GM12878 (cell line): ENCODE data around the gene ZNF766. TPM values are rescaled to one million over a fixed set of nuclear protein-coding genes. Genes with fewer than 3 reads are reported as not detected.

Source experiments
- ATAC-seq: fragments of 200-7000 bp; cut with Tn5 transposase; 3 replicates; pipeline ENCODE4 v1.9.1; 2020; ENCODE audit warnings: mild to moderate bottlenecking, moderate library complexity
- BruUV-seq: library from RNA; stranded (reverse); fragments of 400-500 nt; replicated peaks from 2 replicates; lab custom pipeline; 2021; lab: Mats Ljungman, UMichigan
- CTCF ChIA-PET: fragments of 300-600 bp; sonication (Branson Sonifier 250); formaldehyde crosslinking; extraction: SDS; loops from one replicate; lab custom pipeline; 2021; ENCODE audit warnings: inconsistent platforms; lab: Yijun Ruan, JAX
- POLR2A ChIA-PET: fragments of 350-600 bp; formaldehyde crosslinking; extraction: SDS; loops from one replicate; lab custom pipeline; 2021; ENCODE audit warnings: inconsistent platforms; lab: Charles Lee
- RAD21 ChIA-PET: fragments of 300-600 bp; sonication (Branson Sonifier 250); formaldehyde crosslinking; loops from one replicate; lab custom pipeline; 2023; ENCODE audit warnings: antibody characterized with exemption; ENCODE audit not compliant: unreplicated experiment; lab: Charles Lee
- SMC1A ChIA-PET: fragments of 300-600 bp; sonication (Branson Sonifier 250); formaldehyde crosslinking; loops from one replicate; lab custom pipeline; 2023; ENCODE audit not compliant: unreplicated experiment, uncharacterized antibody; lab: Charles Lee
- DNase-seq: peaks from one replicate; pipeline ENCODE4 v3.0.0-alpha.2; 2011; ENCODE audit warnings: low read depth, low spot score
- FAIRE-seq: peaks from 3 replicates; lab custom pipeline; 2011; peaks lifted over from hg19 to GRCh38; lab: Jason Lieb, UNC
- H2AFZ ChIP-seq: 2 replicates; pipeline ENCODE4 v1.6.0; 2011; ENCODE audit warnings: low read depth, low read length, control low read depth; ENCODE audit not compliant: control insufficient read depth
- H3K27ac ChIP-seq: 2 replicates; pipeline ENCODE4 v1.5.1; 2011; ENCODE audit warnings: control low read depth; ENCODE audit not compliant: control insufficient read depth, insufficient read depth
- H3K27me3 ChIP-seq, 2 experiments: replicated peaks in 1 of 2; 2 replicates each; pipeline versions ENCODE4 v1.6.0 to v1.6.1; 2011; ENCODE audit warnings: low read length in 1 of 2; ENCODE audit not compliant: control insufficient read depth in 2 of 2, insufficient read depth in 2 of 2
- H3K36me3 ChIP-seq, 2 experiments: 2 replicates each; pipeline ENCODE4 v1.5.1; 2011; ENCODE audit warnings: low read length in 1 of 2; ENCODE audit not compliant: control insufficient read depth in 2 of 2, insufficient read depth in 2 of 2
- H3K4me1 ChIP-seq: 2 replicates; pipeline ENCODE4 v1.6.1; 2011; ENCODE audit warnings: mild to moderate bottlenecking, low read length, moderate library complexity, mixed read lengths; ENCODE audit not compliant: control insufficient read depth, insufficient read depth
- H3K4me2 ChIP-seq: 2 replicates; pipeline ENCODE4 v1.6.0; 2011; ENCODE audit warnings: control low read depth; ENCODE audit not compliant: control insufficient read depth, insufficient read depth
- H3K4me3 ChIP-seq: fragments of 200-600 bp; sonication (generic); 2 replicates; pipeline ENCODE4 v1.5.1; 2016
- H3K79me2 ChIP-seq: 2 replicates; pipeline ENCODE4 v1.6.0; 2011; ENCODE audit warnings: low read length; ENCODE audit not compliant: control insufficient read depth, insufficient read depth
- H3K9ac ChIP-seq: 2 replicates; pipeline ENCODE4 v1.8.0; 2011; ENCODE audit warnings: low read length, control low read depth, mixed read lengths; ENCODE audit not compliant: control insufficient read depth, insufficient read depth
- H3K9me3 ChIP-seq: replicated peaks from 3 replicates; pipeline ENCODE4 v1.5.1; 2011; ENCODE audit warnings: mild to moderate bottlenecking, low read length; ENCODE audit not compliant: control insufficient read depth, insufficient read depth
- H4K20me1 ChIP-seq: 2 replicates; pipeline ENCODE4 v1.6.0; 2011; ENCODE audit not compliant: control insufficient read depth, insufficient read depth
- NR2C1 ChIP-seq: fragments of 450-650 bp; IDR thresholded peaks from 2 replicates; pipeline ENCODE4 v1.6.1; 2017; ENCODE audit warnings: antibody characterized with exemption, mild to moderate bottlenecking, moderate library complexity
- PML ChIP-seq: IDR thresholded peaks from 2 replicates; pipeline ENCODE4 v1.6.1; 2012; ENCODE audit warnings: low read length, inconsistent platforms
- POLR2A ChIP-seq: IDR thresholded peaks from 2 replicates; pipeline ENCODE4 v1.6.1; 2011; ENCODE audit warnings: low read depth, mild to moderate bottlenecking, low read length
- POLR2AphosphoS5 ChIP-seq: IDR thresholded peaks from 2 replicates; pipeline ENCODE4 v1.6.1; 2011; ENCODE audit warnings: mild to moderate bottlenecking, low read length, inconsistent platforms
- SMC3 ChIP-seq: IDR thresholded peaks from 2 replicates; pipeline ENCODE4 v1.6.1; 2011; ENCODE audit warnings: low read length, improper control_type of control experiment, borderline replicate concordance
- SREBF1 ChIP-seq: IDR thresholded peaks from 2 replicates; pipeline ENCODE4 v1.6.1; 2012; ENCODE audit warnings: mild to moderate bottlenecking, low read length
- SRF ChIP-seq, 2 experiments: IDR thresholded peaks; 2 replicates each; pipeline ENCODE4 v1.6.1; 2011; ENCODE audit warnings: low read depth in 2 of 2, low read length in 2 of 2, mild to moderate bottlenecking in 1 of 2, moderate library complexity in 1 of 2
- TCF3 ChIP-seq: IDR thresholded peaks from 2 replicates; pipeline ENCODE4 v1.6.1; 2012; ENCODE audit warnings: low read depth, mild to moderate bottlenecking, low read length, borderline replicate concordance; ENCODE audit not compliant: insufficient read depth
- ZNF274 ChIP-seq: IDR thresholded peaks from one replicate; pipeline ENCODE4 v1.8.0; 2011; ENCODE audit not compliant: insufficient read length, insufficient read depth
- WGBS: methylation state at CpG from one replicate; pipeline ENCODE4 v1.1.6; 2016; ENCODE audit warnings: low lambda C conversion rate; ENCODE audit not compliant: insufficient replicate concordance, insufficient coverage; ENCODE audit errors: missing lambda C conversion rate; 5-methylcytosine and 5-hydroxymethylcytosine counted together
- in situ Hi-C: fragments of 300-500 bp; cut with MboI; formaldehyde crosslinking; loops from 9 replicates; pipeline ENCODE4 v1.14.3; 2018; ENCODE audit warnings: mixed read lengths
- intact Hi-C: fragments of 100-400 bp; cut with micrococcal nuclease; formaldehyde crosslinking; loops from one replicate; pipeline ENCODE4 v1.14.2; 2022; ENCODE audit not compliant: unreplicated experiment
- polyA plus RNA-seq, 11 experiments: library from polyadenylated mRNA; depleted of rRNA in 4 of 11; unstranded in 6 of 11; stranded (reverse) in 5 of 11; fragments of >200 nt; fragmentation: Nextera tagmentation in 4 of 11; fragmentation: Illumina TruSeq in 1 of 11; extraction: Ambion mirVana in 4 of 11; extraction: Trizol in 1 of 11; gene quantifications; 1 replicate in 1 of 11; 2 replicates in 10 of 11; pipeline versions ENCODE4 v1.2.1 to v1.2.3, GENCODE V29; 2011 to 2016; ENCODE audit warnings: inconsistent platforms in 2 of 11, missing spikeins in 2 of 11, low read depth in 1 of 11
- total RNA-seq, 4 experiments: library from RNA; depleted of rRNA in 3 of 4; stranded (reverse); fragments of >200 nt in 3 of 4; fragmentation: Illumina TruSeq in 1 of 4; extraction: Trizol in 1 of 4; gene quantifications; 2 replicates each; pipeline versions ENCODE4 v1.2.1 to v1.2.3, GENCODE V29; 2013 to 2021

ZNF766 gene
- total and polyA plus RNA-seq, 10 of the 15 experiments (the other 5 are each of a cell fraction or from before 2014, with no cell fraction given): 7.2 to 20.0 (median 16.4) TPM

DNA sequence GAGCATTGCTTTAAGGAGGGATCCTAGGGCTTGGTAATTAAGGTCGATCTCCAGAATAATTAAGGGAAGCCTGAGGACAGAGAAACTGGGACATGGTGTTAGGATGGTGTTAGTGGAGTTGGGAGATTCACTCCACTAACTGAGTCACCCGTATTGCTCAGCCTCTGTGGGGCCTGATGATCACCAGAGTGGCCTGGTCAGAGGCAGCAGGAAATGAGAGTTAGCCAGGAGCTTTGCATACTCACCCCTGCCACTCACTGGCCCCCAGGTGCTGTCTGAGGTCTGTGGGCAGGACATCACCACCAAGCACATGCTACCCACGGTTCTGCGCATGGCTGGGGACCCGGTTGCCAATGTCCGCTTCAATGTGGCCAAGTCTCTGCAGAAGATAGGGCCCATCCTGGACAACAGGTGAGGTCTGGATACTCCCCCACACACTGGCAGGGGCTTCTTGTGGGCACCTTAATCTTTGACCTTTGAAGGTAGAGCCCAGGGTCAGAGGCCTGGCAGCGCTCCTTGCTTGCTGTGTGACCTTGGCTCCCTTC lies 47.5 kb upstream of the ZNF766 start:
- no peak for ATAC-seq
- TF ChIP-seq POLR2AphosphoS5 (no peak), POLR2A (0 out of 2 replicates have a peak, but pooled peaks have one; percentile 32), SMC3 (no peak), NR2C1 (no peak), PML (no peak)
- Histone ChIP-seq H3K36me3 (peaks cover 41 to 65% of the 10 kb centered on the region in 2 experiments), H2AFZ (no peak overlapping the region), H4K20me1 (no peaks in the 10 kb centered on the region), H3K4me3 (no peak overlapping the region), H3K9ac (no peak overlapping the region), H3K4me2 (no peak overlapping the region), H3K79me2 (no peaks in the 10 kb centered on the region), H3K4me1 (no peaks in the 10 kb centered on the region), H3K27ac (no peak overlapping the region), H3K9me3 (no peaks in the 10 kb centered on the region), H3K27me3 (no peaks in the 10 kb centered on the region)
- 81% methylated on average over 7 of the region's 7 CpGs for WGBS
- SMC1A ChIA-PET: no interaction called here
- CTCF ChIA-PET: no interaction called here
- intact Hi-C loops (no loop called here), in situ Hi-C loops (no loop called here)
- no peak for DNase-seq
- no TSS peak for BruUV-seq
- RAD21 ChIA-PET: no interaction called here
- no peak for FAIRE-seq
- POLR2A ChIA-PET: no interaction called here

DNA sequence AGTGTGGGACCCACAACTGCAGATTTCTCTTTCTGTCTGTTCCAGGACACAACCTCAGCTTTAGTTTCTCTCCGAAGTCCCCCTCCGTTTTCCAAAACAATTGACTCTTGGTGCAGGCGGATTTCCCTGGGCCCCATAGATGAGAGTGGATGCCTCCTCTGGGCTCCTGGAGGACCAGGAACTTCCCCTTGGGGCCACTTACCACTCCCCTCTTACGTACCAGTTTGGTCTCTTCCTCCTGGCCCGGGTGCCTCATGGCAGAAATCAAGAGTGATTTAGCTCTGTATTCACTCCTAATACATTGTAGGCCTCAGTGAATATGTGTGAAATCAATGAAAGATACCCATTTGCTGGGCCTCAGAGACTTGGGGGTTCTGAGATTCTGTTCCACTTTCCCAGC lies 45.2 kb upstream of the ZNF766 start:
- CTCF ChIA-PET: no interaction called here
- BruUV-seq: no TSS peak
- WGBS: 100% methylated on average over 4 of the region's 5 CpGs

More for the DNA sequence above, 45.2 kb upstream of the ZNF766 start:
- in situ Hi-C loops: no loop called here
- ATAC-seq: no peak
- H3K4me3 ChIP-seq: no peak overlapping the region
- ChIA-PET RAD21 (no interaction called here), POLR2A (interaction anchor here (0.7 kb wide), 1 partner anchor 31 kb away, joined by 5 read pairs; no protein-coding TSS in a partner anchor), SMC1A (no interaction called here)
- H3K36me3 ChIP-seq: peaks cover 37 to 67% of the 10 kb centered on the region in 2 experiments
- no peaks in the 10 kb centered on the region for H3K79me2 ChIP-seq
- no peak for FAIRE-seq
- no peak for TF ChIP-seq ZNF274
- no peak for TF ChIP-seq TCF3
- TF ChIP-seq POLR2A: 0 out of 2 replicates have a peak, but pooled peaks have one; percentile 10
- TF ChIP-seq SRF (IDR thresholded peaks at IDR 0.05; ENCODE audit: low read depth in 2 of 2, low read length in 2 of 2): no peak
- TF ChIP-seq POLR2AphosphoS5: 0 out of 2 replicates have a peak, but pooled peaks have one; percentile 20
- no peak for TF ChIP-seq SREBF1
- no peak overlapping the region for H2AFZ ChIP-seq
- no peak overlapping the region for H3K4me2 ChIP-seq
- intact Hi-C loops: no loop called here
- no peak overlapping the region for H3K27ac ChIP-seq
- H3K9me3 ChIP-seq: no peaks in the 10 kb centered on the region
- H3K9ac ChIP-seq: no peak overlapping the region
- H3K27me3 ChIP-seq: no peaks in the 10 kb centered on the region
- no peaks in the 10 kb centered on the region for H3K4me1 ChIP-seq
- H4K20me1 ChIP-seq: no peaks in the 10 kb centered on the region
- no peak for DNase-seq
